Chondrocyte (in vitro differentiated cells): ENCODE results near the gene FBL. TPM values are rescaled to one million over a fixed set of nuclear protein-coding genes. Genes with fewer than 3 reads are reported as not detected.

ENCODE experiments used
- DNase-seq: peaks from one replicate; pipeline ENCODE4 v3.0.0; 2021; ENCODE audit warnings: mixed read lengths, low spot score
- H3K27ac Mint-ChIP-seq: one replicate; pipeline ENCODE4 v1.8.0; 2021; ENCODE audit warnings: mild to moderate bottlenecking, moderate library complexity, mixed read lengths; ENCODE audit not compliant: unreplicated experiment
- H3K27me3 Mint-ChIP-seq: 2 replicates; pipeline ENCODE4 v1.8.0; 2021; ENCODE audit warnings: low read depth, mixed read lengths
- H3K36me3 Mint-ChIP-seq: 2 replicates; pipeline ENCODE4 v1.8.0; 2021; ENCODE audit warnings: low read depth, mixed read lengths
- H3K4me1 Mint-ChIP-seq: 2 replicates; pipeline ENCODE4 v1.8.0; 2021; ENCODE audit warnings: low read depth, mild to moderate bottlenecking, mixed read lengths
- H3K4me3 Mint-ChIP-seq: one replicate; pipeline ENCODE4 v1.8.0; 2021; ENCODE audit warnings: mild to moderate bottlenecking, moderate library complexity, mixed read lengths; ENCODE audit not compliant: unreplicated experiment
- H3K9me3 Mint-ChIP-seq: 2 replicates; pipeline ENCODE4 v1.8.0; 2021; ENCODE audit warnings: low read depth, mixed read lengths
- total RNA-seq: library from RNA; stranded (reverse); gene quantifications from 3 replicates; pipeline ENCODE4 v1.2.1, GENCODE V29; 2021
- TF ChIP-seq, protein P1 (sequence below): fragments of 200-600 bp; sonication (generic); IDR thresholded peaks from 2 replicates; pipeline ENCODE4 v1.5.0; 2021; ENCODE audit warnings: antibody characterized with exemption, mild to moderate bottlenecking, moderate library complexity

Gene FBL
- total RNA-seq, 1 donor from 2014 or later: 104 TPM

DNA sequence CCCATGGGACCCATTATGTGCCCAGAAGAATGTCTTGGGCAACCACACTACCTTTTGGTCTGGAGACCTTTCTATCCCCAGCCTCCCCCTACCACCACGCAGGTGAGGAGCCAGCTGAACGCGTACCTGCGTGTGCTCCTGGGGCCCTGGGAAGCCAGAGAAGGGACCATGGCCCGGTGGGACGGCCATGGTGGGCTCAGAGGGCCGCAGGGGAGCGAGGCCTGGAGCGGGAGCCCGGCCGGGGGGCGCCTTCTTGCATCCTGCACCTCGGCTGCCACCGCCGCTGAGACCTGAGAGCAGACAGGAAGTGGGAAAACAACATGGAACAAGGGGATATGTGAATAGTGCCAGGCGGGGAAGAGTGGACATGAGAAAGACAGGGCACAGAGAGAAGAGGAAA is 14.5 kb downstream of the FBL start:
- Mint-ChIP-seq H3K36me3 (peaks cover 24% of the 10 kb centered on the region), H3K4me3 (peak overlapping the region; percentile 79), H3K4me1 (peaks cover 19% of the 10 kb centered on the region), H3K27ac (no peak overlapping the region), H3K9me3 (no peaks in the 10 kb centered on the region), H3K27me3 (no peaks in the 10 kb centered on the region)
- no peak for DNase-seq
- TF ChIP-seq, protein P1, sequence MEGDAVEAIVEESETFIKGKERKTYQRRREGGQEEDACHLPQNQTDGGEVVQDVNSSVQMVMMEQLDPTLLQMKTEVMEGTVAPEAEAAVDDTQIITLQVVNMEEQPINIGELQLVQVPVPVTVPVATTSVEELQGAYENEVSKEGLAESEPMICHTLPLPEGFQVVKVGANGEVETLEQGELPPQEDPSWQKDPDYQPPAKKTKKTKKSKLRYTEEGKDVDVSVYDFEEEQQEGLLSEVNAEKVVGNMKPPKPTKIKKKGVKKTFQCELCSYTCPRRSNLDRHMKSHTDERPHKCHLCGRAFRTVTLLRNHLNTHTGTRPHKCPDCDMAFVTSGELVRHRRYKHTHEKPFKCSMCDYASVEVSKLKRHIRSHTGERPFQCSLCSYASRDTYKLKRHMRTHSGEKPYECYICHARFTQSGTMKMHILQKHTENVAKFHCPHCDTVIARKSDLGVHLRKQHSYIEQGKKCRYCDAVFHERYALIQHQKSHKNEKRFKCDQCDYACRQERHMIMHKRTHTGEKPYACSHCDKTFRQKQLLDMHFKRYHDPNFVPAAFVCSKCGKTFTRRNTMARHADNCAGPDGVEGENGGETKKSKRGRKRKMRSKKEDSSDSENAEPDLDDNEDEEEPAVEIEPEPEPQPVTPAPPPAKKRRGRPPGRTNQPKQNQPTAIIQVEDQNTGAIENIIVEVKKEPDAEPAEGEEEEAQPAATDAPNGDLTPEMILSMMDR: no peak

DNA sequence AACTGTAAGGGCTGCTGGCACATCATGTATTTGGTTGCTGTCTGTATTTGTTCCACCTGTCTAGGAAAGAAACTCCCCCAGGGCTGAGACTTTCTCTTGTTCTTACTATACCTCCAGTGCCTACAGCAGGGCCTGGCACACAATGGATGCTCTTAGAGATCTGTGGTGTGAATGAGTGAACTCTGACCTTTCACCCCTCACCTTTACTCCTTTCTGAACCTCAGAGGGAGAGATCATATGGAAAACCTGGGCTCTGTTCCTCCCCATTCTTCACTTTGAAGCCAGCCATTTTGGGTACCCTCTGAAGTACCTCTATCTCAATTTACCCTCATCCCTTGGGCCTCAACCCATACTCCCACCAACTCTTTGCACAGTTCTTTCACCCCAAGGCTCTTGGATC is 15.3 kb downstream of the FBL start:
- no peak overlapping the region for H3K4me3 Mint-ChIP-seq

DNA sequence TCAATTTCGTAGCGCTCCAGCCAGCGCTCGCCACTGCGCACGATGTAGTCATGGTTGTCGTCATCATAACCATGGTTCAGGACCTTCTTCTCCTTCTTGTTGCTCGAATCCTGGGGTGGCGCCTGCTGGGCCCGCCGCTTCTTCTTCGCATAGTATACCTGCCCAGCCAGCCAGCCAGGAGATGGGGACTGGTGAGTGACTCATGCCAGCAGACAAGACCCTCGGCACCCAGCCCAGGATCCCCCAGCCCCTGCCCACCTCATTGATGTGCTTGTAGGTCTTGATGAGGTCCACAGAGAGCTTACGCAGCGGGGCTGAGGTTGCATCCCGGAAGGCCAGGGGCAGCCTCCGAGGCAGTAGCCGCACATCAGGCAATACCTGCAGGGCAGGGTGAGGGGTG is 15.8 kb downstream of the FBL start:
- H3K4me1 Mint-ChIP-seq: peaks cover 19% of the 10 kb centered on the region
- H3K27me3 Mint-ChIP-seq: no peaks in the 10 kb centered on the region
- peaks cover 20% of the 10 kb centered on the region for H3K36me3 Mint-ChIP-seq
- H3K27ac Mint-ChIP-seq: no peak overlapping the region
- H3K4me3 Mint-ChIP-seq: no peak overlapping the region
- H3K9me3 Mint-ChIP-seq: no peaks in the 10 kb centered on the region
- no peak for DNase-seq
- TF ChIP-seq, protein P1: no peak

More for the DNA sequence above, 15.3 kb downstream of the FBL start:
- H3K27ac Mint-ChIP-seq: peak overlapping the region; percentile 45
- H3K4me1 Mint-ChIP-seq: peaks cover 19% of the 10 kb centered on the region
- DNase-seq: no peak
- no peaks in the 10 kb centered on the region for H3K27me3 Mint-ChIP-seq
- TF ChIP-seq, protein P1: no peak
- peaks cover 20% of the 10 kb centered on the region for H3K36me3 Mint-ChIP-seq
- H3K9me3 Mint-ChIP-seq: no peaks in the 10 kb centered on the region

DNA sequence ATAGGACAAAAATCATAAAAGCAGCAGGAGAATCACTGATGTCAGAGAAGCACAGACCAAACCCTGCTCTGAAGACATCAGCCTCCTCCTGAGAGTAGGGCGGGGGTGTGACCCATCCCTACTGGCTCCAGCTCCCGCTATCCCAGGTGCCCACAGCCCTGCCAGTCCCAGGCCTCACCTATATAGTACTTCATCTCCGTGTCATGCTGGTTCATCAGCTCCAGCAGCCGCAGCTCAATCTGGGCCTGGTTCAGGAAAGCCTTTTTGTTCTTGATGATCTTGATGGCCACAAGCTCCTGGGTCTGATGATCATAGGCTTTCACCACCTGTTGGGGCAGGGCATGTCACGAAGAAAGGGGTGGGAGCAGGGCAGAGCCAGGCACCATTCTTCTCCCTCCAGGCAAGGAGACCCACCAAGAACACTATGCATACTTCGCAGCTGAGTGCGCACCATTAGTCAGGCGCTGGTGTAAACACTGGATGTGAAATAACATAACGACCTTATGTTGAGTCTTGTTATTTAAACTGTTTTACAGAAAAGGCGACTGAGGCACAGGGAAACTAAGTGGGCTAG is 16.4 kb downstream of the FBL start:
- H3K36me3 Mint-ChIP-seq: peaks cover 20% of the 10 kb centered on the region
- no peaks in the 10 kb centered on the region for H3K27me3 Mint-ChIP-seq
- H3K4me3 Mint-ChIP-seq: no peak overlapping the region
- H3K9me3 Mint-ChIP-seq: no peaks in the 10 kb centered on the region
- TF ChIP-seq, protein P1: no peak
- H3K27ac Mint-ChIP-seq: no peak overlapping the region
- peaks cover 19% of the 10 kb centered on the region for H3K4me1 Mint-ChIP-seq
- no peak for DNase-seq

DNA sequence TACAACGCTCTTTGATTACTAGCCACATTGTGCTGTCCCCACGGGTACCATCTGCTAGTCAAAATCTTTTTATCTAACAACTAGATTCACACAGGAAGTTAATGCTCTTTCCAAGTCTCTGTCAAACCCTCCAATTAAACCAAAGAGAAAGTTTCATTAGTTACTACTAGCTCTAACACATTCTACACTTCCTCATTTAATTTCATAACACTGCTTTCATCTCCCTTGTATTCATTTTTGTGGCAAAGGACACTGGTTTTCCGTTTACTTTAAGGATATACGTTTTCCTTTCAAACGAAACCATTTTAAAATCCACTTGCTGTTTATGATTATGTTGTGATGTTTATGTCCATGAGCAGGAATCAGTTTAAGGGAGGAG is 17.5 kb downstream of the FBL start:
- Mint-ChIP-seq H3K9me3 (no peaks in the 10 kb centered on the region), H3K27ac (no peak overlapping the region), H3K27me3 (no peaks in the 10 kb centered on the region), H3K4me3 (no peak overlapping the region), H3K4me1 (peaks cover 14% of the 10 kb centered on the region), H3K36me3 (peaks cover 17% of the 10 kb centered on the region)
- TF ChIP-seq, protein P1: no peak
- no peak for DNase-seq
